ENCODE measurements around the gene COPS3. TPM values are rescaled to one million over a fixed set of nuclear protein-coding genes. Genes with fewer than 3 reads are reported as not detected.
A peak's percentile ranks its signal among the peaks of the same experiment; 100 is the strongest.

Gene COPS3
- total and polyA plus RNA-seq, 2 donors = 56.6 to 105 TPM

- WGBS = 98% methylated on average over 8 of the region's 8 CpGs
- no peak for DNase-seq (ENCODE audit: low read depth in 6 of 9, low spot score in 9 of 9)
- no peak overlapping the region for H3K4me3 ChIP-seq (ENCODE audit: low read length in 2 of 2)
- H3K9me3 ChIP-seq (ENCODE audit: control insufficient read depth in 2 of 2, insufficient read depth in 1 of 2, low read length in 1 of 2) = no peaks in the 10 kb centered on the region
- peaks cover 74 to 79% of the 10 kb centered on the region in 2 donors for H3K36me3 ChIP-seq (ENCODE audit: control insufficient read depth in 2 of 2, insufficient read depth in 2 of 2, low read length in 1 of 2)
- H3K27me3 ChIP-seq (ENCODE audit: control insufficient read depth in 2 of 2, insufficient read depth in 1 of 2, low read length in 1 of 2) = no peaks in the 10 kb centered on the region
- no peak overlapping the region for H3K27ac ChIP-seq (ENCODE audit: low read depth in 1 of 2, low read length in 1 of 2)
- no peaks in the 10 kb centered on the region for H3K4me1 ChIP-seq (ENCODE audit: control insufficient read depth in 2 of 2, insufficient read depth in 2 of 2, low read length in 2 of 2)
Observed at GRCh38 chr17:17220529-17220928, 60.5 kb downstream of the COPS3 start.

GRCh38 chr17:17217995-17218394 is 63.1 kb downstream of the COPS3 start:
- no peaks in the 10 kb centered on the region for H3K9me3 ChIP-seq (ENCODE audit: control insufficient read depth in 2 of 2, insufficient read depth in 1 of 2, low read length in 1 of 2)
- no peak overlapping the region for H3K27ac ChIP-seq (ENCODE audit: low read depth in 1 of 2, low read length in 1 of 2)
- over 99% methylated on average over 3 of the region's 3 CpGs for WGBS
- H3K36me3 ChIP-seq (ENCODE audit: control insufficient read depth in 2 of 2, insufficient read depth in 2 of 2, low read length in 1 of 2) = peaks cover 71 to 75% of the 10 kb centered on the region in 2 donors
- no peaks in the 10 kb centered on the region for H3K4me1 ChIP-seq (ENCODE audit: control insufficient read depth in 2 of 2, insufficient read depth in 2 of 2, low read length in 2 of 2)
- no peak overlapping the region for H3K4me3 ChIP-seq (ENCODE audit: low read length in 2 of 2)
- DNase-seq (ENCODE audit: low read depth in 6 of 9, low spot score in 9 of 9) = no peak
- no peaks in the 10 kb centered on the region for H3K27me3 ChIP-seq (ENCODE audit: control insufficient read depth in 2 of 2, insufficient read depth in 1 of 2, low read length in 1 of 2)

DNA sequence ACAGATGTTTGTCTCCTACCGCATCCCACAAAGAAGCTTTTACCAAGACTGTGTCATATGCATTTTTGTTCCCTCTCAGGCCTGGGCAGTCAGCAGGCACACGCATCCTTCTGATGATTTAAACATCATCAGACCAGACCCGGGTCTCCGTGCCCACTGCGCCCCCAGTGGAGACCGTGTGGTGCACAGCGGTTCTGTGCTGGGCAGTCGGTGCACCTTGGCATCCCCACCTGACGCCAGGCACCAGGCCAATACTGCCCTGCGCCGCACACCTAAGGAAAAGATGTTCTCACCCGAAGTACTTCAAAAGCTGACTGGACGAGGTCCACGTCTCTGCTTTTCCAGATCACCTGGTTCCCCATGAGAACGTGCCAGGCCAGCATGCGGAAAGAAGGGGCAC is 64.3 kb downstream of the COPS3 start:
- Histone ChIP-seq H3K9me3 (ENCODE audit: control insufficient read depth in 2 of 2, insufficient read depth in 1 of 2, low read length in 1 of 2) (no peaks in the 10 kb centered on the region), H3K4me3 (ENCODE audit: low read length in 2 of 2) (no peak overlapping the region), H3K4me1 (ENCODE audit: control insufficient read depth in 2 of 2, insufficient read depth in 2 of 2, low read length in 2 of 2) (no peaks in the 10 kb centered on the region), H3K27me3 (ENCODE audit: control insufficient read depth in 2 of 2, insufficient read depth in 1 of 2, low read length in 1 of 2) (no peaks in the 10 kb centered on the region), H3K27ac (ENCODE audit: low read depth in 1 of 2, low read length in 1 of 2) (no peak overlapping the region), H3K36me3 (ENCODE audit: control insufficient read depth in 2 of 2, insufficient read depth in 2 of 2, low read length in 1 of 2) (peaks cover 69 to 70% of the 10 kb centered on the region in 2 donors)
- DNase-seq (ENCODE audit: low read depth in 6 of 9, low spot score in 9 of 9) = no peak
- WGBS = 97% methylated on average over 16 of the region's 16 CpGs

- Histone ChIP-seq H3K9me3 (ENCODE audit: control insufficient read depth in 2 of 2, insufficient read depth in 1 of 2, low read length in 1 of 2) (no peaks in the 10 kb centered on the region), H3K36me3 (ENCODE audit: control insufficient read depth in 2 of 2, insufficient read depth in 2 of 2, low read length in 1 of 2) (peaks cover 64 to 71% of the 10 kb centered on the region in 2 donors), H3K4me3 (ENCODE audit: low read length in 2 of 2) (no peak overlapping the region), H3K27me3 (ENCODE audit: control insufficient read depth in 2 of 2, insufficient read depth in 1 of 2, low read length in 1 of 2) (no peaks in the 10 kb centered on the region), H3K27ac (ENCODE audit: low read depth in 1 of 2, low read length in 1 of 2) (no peak overlapping the region), H3K4me1 (ENCODE audit: control insufficient read depth in 2 of 2, insufficient read depth in 2 of 2, low read length in 2 of 2) (no peaks in the 10 kb centered on the region)
- WGBS = 97% methylated on average over 17 of the region's 17 CpGs
- DNase-seq (ENCODE audit: low read depth in 6 of 9, low spot score in 9 of 9) = no peak
Observed at GRCh38 chr17:17216236-17216635, 64.8 kb downstream of the COPS3 start.

- 96% methylated on average over 8 of the region's 8 CpGs for WGBS
- H3K36me3 ChIP-seq (ENCODE audit: control insufficient read depth in 2 of 2, insufficient read depth in 2 of 2, low read length in 1 of 2) = peaks cover 60 to 68% of the 10 kb centered on the region in 2 donors
- no peaks in the 10 kb centered on the region for H3K27me3 ChIP-seq (ENCODE audit: control insufficient read depth in 2 of 2, insufficient read depth in 1 of 2, low read length in 1 of 2)
- H3K4me1 ChIP-seq (ENCODE audit: control insufficient read depth in 2 of 2, insufficient read depth in 2 of 2, low read length in 2 of 2) = no peaks in the 10 kb centered on the region
- H3K4me3 ChIP-seq (ENCODE audit: low read length in 2 of 2) = no peak overlapping the region
- no peak for DNase-seq (ENCODE audit: low read depth in 6 of 9, low spot score in 9 of 9)
- no peaks in the 10 kb centered on the region for H3K9me3 ChIP-seq (ENCODE audit: control insufficient read depth in 2 of 2, insufficient read depth in 1 of 2, low read length in 1 of 2)
- no peak overlapping the region for H3K27ac ChIP-seq (ENCODE audit: low read depth in 1 of 2, low read length in 1 of 2)
Observed at GRCh38 chr17:17215575-17215974, 65.5 kb downstream of the COPS3 start.

DNA sequence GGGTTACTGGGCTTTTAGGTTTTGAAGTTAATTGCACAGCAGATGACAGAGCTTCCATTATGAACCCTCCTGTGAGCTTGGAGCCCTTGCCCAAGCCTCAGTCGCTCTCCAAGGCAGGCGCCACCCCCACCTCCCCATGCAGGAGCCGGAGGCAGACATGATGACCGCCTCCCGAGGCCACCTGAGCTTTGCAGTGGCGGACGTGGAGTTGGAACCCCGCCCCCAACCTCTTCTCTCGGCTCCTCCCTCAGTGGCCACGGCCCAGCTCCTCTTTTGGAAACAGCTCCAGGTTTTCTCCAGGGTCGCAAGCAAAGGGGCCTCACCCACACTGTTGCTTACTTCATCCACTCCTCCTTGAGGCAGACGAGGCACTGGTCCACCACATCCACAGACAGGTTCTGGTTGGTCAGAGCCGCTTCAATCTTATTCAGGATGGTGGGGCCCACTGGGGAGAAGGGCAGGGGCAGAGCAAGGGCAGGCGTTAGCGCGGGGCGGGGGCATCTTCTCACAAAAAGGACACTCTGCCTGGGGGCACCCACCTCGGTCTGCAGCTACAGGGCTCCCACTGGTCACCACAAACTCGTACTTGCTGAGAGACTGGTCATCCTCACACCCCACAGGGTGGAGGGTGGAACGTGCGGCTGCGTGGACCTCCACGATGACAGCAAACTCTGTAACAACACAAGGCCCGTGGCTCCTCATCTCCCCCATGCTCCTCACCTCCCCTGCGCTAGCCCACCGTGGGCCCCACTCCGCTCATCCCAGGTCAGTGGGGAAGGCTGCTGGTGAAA is 66.2 kb downstream of the COPS3 start:
- Histone ChIP-seq H3K4me3 (ENCODE audit: low read length in 2 of 2) (no peak overlapping the region), H3K4me1 (ENCODE audit: control insufficient read depth in 2 of 2, insufficient read depth in 2 of 2, low read length in 2 of 2) (no peaks in the 10 kb centered on the region), H3K36me3 (ENCODE audit: control insufficient read depth in 2 of 2, insufficient read depth in 2 of 2, low read length in 1 of 2) (peaks cover 56 to 64% of the 10 kb centered on the region in 2 donors), H3K9me3 (ENCODE audit: control insufficient read depth in 2 of 2, insufficient read depth in 1 of 2, low read length in 1 of 2) (no peaks in the 10 kb centered on the region), H3K27me3 (ENCODE audit: control insufficient read depth in 2 of 2, insufficient read depth in 1 of 2, low read length in 1 of 2) (no peaks in the 10 kb centered on the region), H3K27ac (ENCODE audit: low read depth in 1 of 2, low read length in 1 of 2) (no peak overlapping the region)
- DNase-seq (ENCODE audit: low read depth in 6 of 9, low spot score in 9 of 9) = no peak
- 98% methylated on average over 27 of the region's 27 CpGs for WGBS

- H3K4me3 ChIP-seq (ENCODE audit: low read length in 2 of 2) = no peak overlapping the region
- no peak for DNase-seq (ENCODE audit: low read depth in 6 of 9, low spot score in 9 of 9)
Observed at GRCh38 chr17:17213775-17214174, 67.3 kb downstream of the COPS3 start.

GRCh38 chr17:17207998-17208397 is 73.0 kb downstream of the COPS3 start:
- H3K27me3 ChIP-seq (ENCODE audit: control insufficient read depth in 2 of 2, insufficient read depth in 1 of 2, low read length in 1 of 2) = peaks cover 0 to 23% of the 10 kb centered on the region in 2 donors
- no peak for DNase-seq (ENCODE audit: low read depth in 6 of 9, low spot score in 9 of 9)
- peaks cover 12 to 13% of the 10 kb centered on the region in 2 donors for H3K4me1 ChIP-seq (ENCODE audit: control insufficient read depth in 2 of 2, insufficient read depth in 2 of 2, low read length in 2 of 2)
- H3K9me3 ChIP-seq (ENCODE audit: control insufficient read depth in 2 of 2, insufficient read depth in 1 of 2, low read length in 1 of 2) = peaks cover 3 to 5% of the 10 kb centered on the region in 2 donors
- 93% methylated on average over 8 of the region's 8 CpGs for WGBS
- no peak overlapping the region for H3K4me3 ChIP-seq (ENCODE audit: low read length in 2 of 2)
- H3K27ac ChIP-seq (ENCODE audit: low read depth in 1 of 2, low read length in 1 of 2) = no peak overlapping the region
- H3K36me3 ChIP-seq (ENCODE audit: control insufficient read depth in 2 of 2, insufficient read depth in 2 of 2, low read length in 1 of 2) = peaks cover 6 to 12% of the 10 kb centered on the region in 2 donors

More at GRCh38 chr17:17213775-17214174, 67.3 kb downstream of the COPS3 start:
- Histone ChIP-seq H3K27ac (ENCODE audit: low read depth in 1 of 2, low read length in 1 of 2) (no peak overlapping the region), H3K36me3 (ENCODE audit: control insufficient read depth in 2 of 2, insufficient read depth in 2 of 2, low read length in 1 of 2) (peaks cover 53 to 62% of the 10 kb centered on the region in 2 donors), H3K4me1 (ENCODE audit: control insufficient read depth in 2 of 2, insufficient read depth in 2 of 2, low read length in 2 of 2) (no peaks in the 10 kb centered on the region), H3K27me3 (ENCODE audit: control insufficient read depth in 2 of 2, insufficient read depth in 1 of 2, low read length in 1 of 2) (no peaks in the 10 kb centered on the region), H3K9me3 (ENCODE audit: control insufficient read depth in 2 of 2, insufficient read depth in 1 of 2, low read length in 1 of 2) (no peaks in the 10 kb centered on the region)
- WGBS = 96% methylated on average over 10 of the region's 10 CpGs

DNA sequence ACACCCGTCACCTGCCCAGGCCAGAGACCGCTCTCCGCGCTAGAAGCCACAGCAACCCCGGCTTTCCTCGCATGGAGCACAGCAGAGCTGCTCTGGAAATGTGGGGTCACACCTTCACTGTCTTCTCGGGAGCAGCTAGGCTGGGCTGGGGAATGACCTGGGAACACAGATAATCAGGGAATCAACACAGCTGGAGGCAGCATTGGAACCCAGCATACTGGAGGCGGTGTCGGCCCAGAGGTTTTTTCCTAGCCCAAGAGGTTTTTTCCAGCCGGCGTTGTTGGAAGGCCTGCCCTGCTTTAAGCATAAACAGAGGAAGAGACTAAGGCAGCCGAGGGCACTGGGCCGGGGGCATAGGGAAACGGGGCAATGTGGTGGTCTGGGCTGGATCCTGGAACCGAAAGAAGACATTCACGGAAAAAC is 74.1 kb downstream of the COPS3 start:
- H3K9me3 ChIP-seq (ENCODE audit: control insufficient read depth in 2 of 2, insufficient read depth in 1 of 2, low read length in 1 of 2) = peaks cover 3 to 5% of the 10 kb centered on the region in 2 donors

More for the DNA sequence above, 74.1 kb downstream of the COPS3 start:
- no peak for DNase-seq (ENCODE audit: low read depth in 6 of 9, low spot score in 9 of 9)
- Histone ChIP-seq H3K4me3 (ENCODE audit: low read length in 2 of 2) (no peak overlapping the region), H3K27me3 (ENCODE audit: control insufficient read depth in 2 of 2, insufficient read depth in 1 of 2, low read length in 1 of 2) (peaks cover 0 to 23% of the 10 kb centered on the region in 2 donors), H3K4me1 (ENCODE audit: control insufficient read depth in 2 of 2, insufficient read depth in 2 of 2, low read length in 2 of 2) (peaks cover 12 to 13% of the 10 kb centered on the region in 2 donors), H3K27ac (ENCODE audit: low read depth in 1 of 2, low read length in 1 of 2) (peak overlapping the region in 1 of 2 donors; percentile 48), H3K36me3 (ENCODE audit: control insufficient read depth in 2 of 2, insufficient read depth in 2 of 2, low read length in 1 of 2) (peaks cover 2 to 8% of the 10 kb centered on the region in 2 donors)
- WGBS = 89% methylated on average over 16 of the region's 16 CpGs
